ENCODE data around the gene CALHM6.

Gene CALHM6

GRCh38 chr6:116445102-116445501 lies 16.1 kb upstream of the CALHM6 start:
- H3K27ac ChIP-seq (ENCODE audit: low read depth, low read length), result no peak overlapping the region
- no peak overlapping the region for H3K9ac ChIP-seq (ENCODE audit: low read depth, low read length)
- no peak overlapping the region for H3K4me3 ChIP-seq (ENCODE audit: low read depth, low read length)
- H3K36me3 ChIP-seq (ENCODE audit: control insufficient read depth, insufficient read depth, low read length), result no peaks in the 10 kb centered on the region
- no peaks in the 10 kb centered on the region for H3K27me3 ChIP-seq (ENCODE audit: control insufficient read depth, insufficient read depth, low read length)
- H3K9me3 ChIP-seq (ENCODE audit: control insufficient read depth, insufficient read depth, low read length), result no peaks in the 10 kb centered on the region
- peaks cover 12% of the 10 kb centered on the region for H3K4me1 ChIP-seq (ENCODE audit: control insufficient read depth, insufficient read depth, low read length)

- no peak overlapping the region for H3K27ac ChIP-seq (ENCODE audit: low read depth, low read length)
- peaks cover 12% of the 10 kb centered on the region for H3K4me1 ChIP-seq (ENCODE audit: control insufficient read depth, insufficient read depth, low read length)
Observed at GRCh38 chr6:116446399-116446798, 14.8 kb upstream of the CALHM6 start.

GRCh38 chr6:116447052-116447451 lies 14.1 kb upstream of the CALHM6 start:
- no peaks in the 10 kb centered on the region for H3K27me3 ChIP-seq (ENCODE audit: control insufficient read depth, insufficient read depth, low read length)
- no peaks in the 10 kb centered on the region for H3K9me3 ChIP-seq (ENCODE audit: control insufficient read depth, insufficient read depth, low read length)
- H3K27ac ChIP-seq (ENCODE audit: low read depth, low read length), result no peak overlapping the region
- H3K9ac ChIP-seq (ENCODE audit: low read depth, low read length), result no peak overlapping the region
- peaks cover 6% of the 10 kb centered on the region for H3K4me1 ChIP-seq (ENCODE audit: control insufficient read depth, insufficient read depth, low read length)
- no peaks in the 10 kb centered on the region for H3K36me3 ChIP-seq (ENCODE audit: control insufficient read depth, insufficient read depth, low read length)
- no peak overlapping the region for H3K4me3 ChIP-seq (ENCODE audit: low read depth, low read length)

More at GRCh38 chr6:116446399-116446798, 14.8 kb upstream of the CALHM6 start:
- H3K4me3 ChIP-seq (ENCODE audit: low read depth, low read length), result no peak overlapping the region
- H3K9ac ChIP-seq (ENCODE audit: low read depth, low read length), result no peak overlapping the region
- H3K36me3 ChIP-seq (ENCODE audit: control insufficient read depth, insufficient read depth, low read length), result no peaks in the 10 kb centered on the region
- H3K27me3 ChIP-seq (ENCODE audit: control insufficient read depth, insufficient read depth, low read length), result no peaks in the 10 kb centered on the region
- H3K9me3 ChIP-seq (ENCODE audit: control insufficient read depth, insufficient read depth, low read length), result no peaks in the 10 kb centered on the region

- H3K4me3 ChIP-seq (ENCODE audit: low read depth, low read length), result no peak overlapping the region
- 0 out of 2 replicates have a peak, but pooled peaks cover 6% of the 10 kb centered on the region for H3K4me1 ChIP-seq (ENCODE audit: control insufficient read depth, insufficient read depth, low read length)
- no peaks in the 10 kb centered on the region for H3K36me3 ChIP-seq (ENCODE audit: control insufficient read depth, insufficient read depth, low read length)
- H3K27ac ChIP-seq (ENCODE audit: low read depth, low read length), result no peak overlapping the region
- H3K9ac ChIP-seq (ENCODE audit: low read depth, low read length), result no peak overlapping the region
- no peaks in the 10 kb centered on the region for H3K9me3 ChIP-seq (ENCODE audit: control insufficient read depth, insufficient read depth, low read length)
- no peaks in the 10 kb centered on the region for H3K27me3 ChIP-seq (ENCODE audit: control insufficient read depth, insufficient read depth, low read length)
Observed at GRCh38 chr6:116447496-116448011, 13.6 kb upstream of the CALHM6 start.

- no peak overlapping the region for H3K27ac ChIP-seq (ENCODE audit: low read depth, low read length)
- H3K27me3 ChIP-seq (ENCODE audit: control insufficient read depth, insufficient read depth, low read length), result no peaks in the 10 kb centered on the region
- H3K4me1 ChIP-seq (ENCODE audit: control insufficient read depth, insufficient read depth, low read length), result no peaks in the 10 kb centered on the region
- H3K9me3 ChIP-seq (ENCODE audit: control insufficient read depth, insufficient read depth, low read length), result no peaks in the 10 kb centered on the region
- H3K9ac ChIP-seq (ENCODE audit: low read depth, low read length), result no peak overlapping the region
- no peaks in the 10 kb centered on the region for H3K36me3 ChIP-seq (ENCODE audit: control insufficient read depth, insufficient read depth, low read length)
- H3K4me3 ChIP-seq (ENCODE audit: low read depth, low read length), result no peak overlapping the region
Observed at GRCh38 chr6:116449565-116449964, 11.6 kb upstream of the CALHM6 start.

- no peak overlapping the region for H3K27ac ChIP-seq (ENCODE audit: low read depth, low read length)
- no peaks in the 10 kb centered on the region for H3K27me3 ChIP-seq (ENCODE audit: control insufficient read depth, insufficient read depth, low read length)
- no peak overlapping the region for H3K9ac ChIP-seq (ENCODE audit: low read depth, low read length)
- no peaks in the 10 kb centered on the region for H3K9me3 ChIP-seq (ENCODE audit: control insufficient read depth, insufficient read depth, low read length)
- no peak overlapping the region for H3K4me3 ChIP-seq (ENCODE audit: low read depth, low read length)
- H3K4me1 ChIP-seq (ENCODE audit: control insufficient read depth, insufficient read depth, low read length), result no peaks in the 10 kb centered on the region
- no peaks in the 10 kb centered on the region for H3K36me3 ChIP-seq (ENCODE audit: control insufficient read depth, insufficient read depth, low read length)
Observed at GRCh38 chr6:116450185-116450710, 10.9 kb upstream of the CALHM6 start.

GRCh38 chr6:116450769-116451740 lies 10.1 kb upstream of the CALHM6 start:
- Histone ChIP-seq H3K4me3 (ENCODE audit: low read depth, low read length) (no peak overlapping the region), H3K27ac (ENCODE audit: low read depth, low read length) (no peak overlapping the region), H3K9me3 (ENCODE audit: control insufficient read depth, insufficient read depth, low read length) (no peaks in the 10 kb centered on the region), H3K9ac (ENCODE audit: low read depth, low read length) (no peak overlapping the region), H3K27me3 (ENCODE audit: control insufficient read depth, insufficient read depth, low read length) (no peaks in the 10 kb centered on the region), H3K36me3 (ENCODE audit: control insufficient read depth, insufficient read depth, low read length) (no peaks in the 10 kb centered on the region), H3K4me1 (ENCODE audit: control insufficient read depth, insufficient read depth, low read length) (no peaks in the 10 kb centered on the region)

- Histone ChIP-seq H3K9me3 (ENCODE audit: control insufficient read depth, insufficient read depth, low read length) (no peaks in the 10 kb centered on the region), H3K27ac (ENCODE audit: low read depth, low read length) (no peak overlapping the region), H3K27me3 (ENCODE audit: control insufficient read depth, insufficient read depth, low read length) (no peaks in the 10 kb centered on the region), H3K36me3 (ENCODE audit: control insufficient read depth, insufficient read depth, low read length) (no peaks in the 10 kb centered on the region), H3K9ac (ENCODE audit: low read depth, low read length) (no peak overlapping the region), H3K4me1 (ENCODE audit: control insufficient read depth, insufficient read depth, low read length) (no peaks in the 10 kb centered on the region), H3K4me3 (ENCODE audit: low read depth, low read length) (no peak overlapping the region)
Observed at GRCh38 chr6:116451916-116452315, 9.3 kb upstream of the CALHM6 start.

GRCh38 chr6:116452531-116452930 lies 8.6 kb upstream of the CALHM6 start:
- H3K27ac ChIP-seq (ENCODE audit: low read depth, low read length), result no peak overlapping the region
- no peak overlapping the region for H3K4me3 ChIP-seq (ENCODE audit: low read depth, low read length)
- no peaks in the 10 kb centered on the region for H3K9me3 ChIP-seq (ENCODE audit: control insufficient read depth, insufficient read depth, low read length)
- H3K4me1 ChIP-seq (ENCODE audit: control insufficient read depth, insufficient read depth, low read length), result no peaks in the 10 kb centered on the region
- H3K27me3 ChIP-seq (ENCODE audit: control insufficient read depth, insufficient read depth, low read length), result no peaks in the 10 kb centered on the region
- H3K36me3 ChIP-seq (ENCODE audit: control insufficient read depth, insufficient read depth, low read length), result no peaks in the 10 kb centered on the region
- no peak overlapping the region for H3K9ac ChIP-seq (ENCODE audit: low read depth, low read length)

- no peaks in the 10 kb centered on the region for H3K36me3 ChIP-seq (ENCODE audit: control insufficient read depth, insufficient read depth, low read length)
- H3K27me3 ChIP-seq (ENCODE audit: control insufficient read depth, insufficient read depth, low read length), result peaks cover 24% of the 10 kb centered on the region
- no peak overlapping the region for H3K4me3 ChIP-seq (ENCODE audit: low read depth, low read length)
- no peak overlapping the region for H3K9ac ChIP-seq (ENCODE audit: low read depth, low read length)
- no peaks in the 10 kb centered on the region for H3K9me3 ChIP-seq (ENCODE audit: control insufficient read depth, insufficient read depth, low read length)
- H3K4me1 ChIP-seq (ENCODE audit: control insufficient read depth, insufficient read depth, low read length), result no peaks in the 10 kb centered on the region
- H3K27ac ChIP-seq (ENCODE audit: low read depth, low read length), result no peak overlapping the region
Observed at GRCh38 chr6:116456106-116456505, 5.1 kb upstream of the CALHM6 start.

GRCh38 chr6:116456927-116457326 lies 4.2 kb upstream of the CALHM6 start:
- peaks cover 32% of the 10 kb centered on the region for H3K27me3 ChIP-seq (ENCODE audit: control insufficient read depth, insufficient read depth, low read length)
- peaks cover 4% of the 10 kb centered on the region; the same call in 1 of the 2 replicates for H3K4me1 ChIP-seq (ENCODE audit: control insufficient read depth, insufficient read depth, low read length)
- no peak overlapping the region for H3K4me3 ChIP-seq (ENCODE audit: low read depth, low read length)
- no peak overlapping the region for H3K9ac ChIP-seq (ENCODE audit: low read depth, low read length)
- H3K27ac ChIP-seq (ENCODE audit: low read depth, low read length), result no peak overlapping the region
- H3K36me3 ChIP-seq (ENCODE audit: control insufficient read depth, insufficient read depth, low read length), result no peaks in the 10 kb centered on the region
- no peaks in the 10 kb centered on the region for H3K9me3 ChIP-seq (ENCODE audit: control insufficient read depth, insufficient read depth, low read length)
